Measurements from ENCODE around the gene TUBAL3. TPM values are rescaled to one million over a fixed set of nuclear protein-coding genes. Genes with fewer than 3 reads are reported as not detected.

Gene TUBAL3
- total RNA-seq, 1 experiment from 2014 or later = 0.98 TPM

DNA sequence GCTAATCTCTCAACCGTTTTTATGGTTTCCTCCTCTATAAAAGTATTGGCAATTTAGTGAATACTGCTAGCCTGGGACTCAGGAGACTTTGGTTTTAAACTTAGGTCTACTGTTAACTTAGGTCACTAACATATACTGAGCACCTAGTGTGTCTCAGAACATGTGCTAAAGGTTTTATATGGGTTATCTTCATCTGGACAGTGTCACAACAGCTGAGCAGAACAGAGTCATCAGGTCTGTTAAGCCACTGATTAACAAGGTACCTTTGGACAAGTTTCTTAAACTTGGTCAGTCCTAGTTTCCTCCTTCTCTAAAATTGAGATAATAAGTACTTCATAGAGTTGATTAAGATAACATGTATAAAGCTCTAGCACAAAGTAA is 38.4 kb upstream of the TUBAL3 start:
- Histone ChIP-seq H2AFZ (ENCODE audit: low read depth, low read length, poor library complexity, severe bottlenecking) (no peak overlapping the region), H3K79me2 (ENCODE audit: insufficient read depth, low read length) (peaks cover 66% of the 10 kb centered on the region), H3K27ac (ENCODE audit: low read depth, low read length) (no peak overlapping the region), H3K36me3 (ENCODE audit: control insufficient read depth in 1 of 2, insufficient read depth in 2 of 2, low read length in 2 of 2) (no peaks in the 10 kb centered on the region), H3K9ac (ENCODE audit: low read length) (no peak overlapping the region), H3K9me3 (ENCODE audit: control insufficient read depth in 1 of 2, insufficient read depth in 1 of 2, low read depth in 1 of 2, low read length in 2 of 2) (no peaks in the 10 kb centered on the region), H4K20me1 (ENCODE audit: insufficient read depth) (no peaks in the 10 kb centered on the region; the same call in 1 of the 2 replicates), H3K4me2 (ENCODE audit: low read length) (no peak overlapping the region), H3K9me2 (ENCODE audit: insufficient read depth) (no peaks in the 10 kb centered on the region), H3K27me3 (ENCODE audit: insufficient read depth, low read length) (no peaks in the 10 kb centered on the region), H3K4me1 (ENCODE audit: control insufficient read depth in 1 of 2, insufficient read depth in 2 of 2, low read length in 2 of 2) (peaks cover 10 to 26% of the 10 kb centered on the region in 2 experiments), H3K4me3 (replicated peaks in 1 of 2; ENCODE audit: low read depth in 1 of 2, low read length in 2 of 2) (no peak overlapping the region)
- ATAC-seq (no peak), DNase-seq (ENCODE audit: low read depth, low spot score) (no peak)
- RAD21 ChIA-PET (ENCODE audit: low non-redundant PET in 1 of 2, low total read pairs in 2 of 2, uncharacterized antibody in 2 of 2, unreplicated experiment in 2 of 2) = interaction anchor here (1.2 to 1.9 kb wide), 2 partner anchors 180 kb away, joined by 5 to 8 read pairs; no protein-coding TSS in a partner anchor
- POLR2A ChIA-PET = interaction anchor here (1.0 kb wide), 1 partner anchor 105 kb away, joined by 3 read pairs; no protein-coding TSS in a partner anchor
- intact Hi-C loops (cut with micrococcal nuclease) = loop anchor here (1.0 to 5.0 kb wide), 2 partner anchors 180 to 429 kb away; no protein-coding TSS in a partner anchor
- CTCF ChIA-PET = interaction anchor here (1.2 to 6.7 kb wide), 5 partner anchors 8 to 187 kb away, joined by 3 to 59 read pairs (median 4); no protein-coding TSS in a partner anchor
- TF ChIP-seq MAX (IDR thresholded peaks at IDR 0.05) (no peak), YY1 (IDR thresholded peaks at IDR 0.05; ENCODE audit: extremely low read depth, insufficient replicate concordance, low read depth, low read length) (no peak), SIN3A (IDR thresholded peaks at IDR 0.05; ENCODE audit: low read depth) (no peak), TCF7L2 (IDR thresholded peaks at IDR 0.05; ENCODE audit: borderline replicate concordance, extremely low read depth, insufficient read depth, insufficient read length) (no peak), ELF1 (IDR thresholded peaks at IDR 0.05; ENCODE audit: borderline replicate concordance, low read depth) (no peak), SP1 (IDR thresholded peaks at IDR 0.05; ENCODE audit: low read depth) (no peak), EZH2phosphoT487 (IDR thresholded peaks at IDR 0.05; ENCODE audit: borderline replicate concordance) (no peak), SRF (IDR thresholded peaks at IDR 0.05; ENCODE audit: low read depth) (no peak), RAD21 (IDR thresholded peaks at IDR 0.05; ENCODE audit: low read depth) (no peak)
- BruUV-seq (replicated peaks) = no TSS peak

Measured in HCT116 (cell line).